SK-N-SH (cell line): Measurements from ENCODE around the gene CCDC15. TPM values are rescaled to one million over a fixed set of nuclear protein-coding genes. Genes with fewer than 3 reads are reported as not detected.

Experiments used
- CTCF ChIA-PET: fragments of 300-600, 350-600 bp; formaldehyde crosslinking; extraction: SDS; loops from one replicate; lab custom pipeline; 2021; lab: Yijun Ruan, JAX
- POLR2A ChIA-PET: fragments of 350-600 bp; sonication (Branson Sonifier 250); formaldehyde crosslinking; extraction: SDS; loops from one replicate; lab custom pipeline; 2020; ENCODE audit warnings: antibody characterized with exemption, inconsistent platforms; lab: Yijun Ruan, JAX
- DNase-seq: peaks from one replicate; pipeline ENCODE4 v3.0.0; 2012
- H2AFZ ChIP-seq: fragments of 200-600 bp; sonication (generic); 2 replicates; pipeline ENCODE4 v1.8.1; 2016; ENCODE audit warnings: antibody characterized with exemption, mild to moderate bottlenecking, low read depth
- H3F3A ChIP-seq: fragments of 200-600 bp; sonication (generic); replicated peaks from 2 replicates; pipeline ENCODE3; 2016; ENCODE audit warnings: antibody characterized with exemption, mild to moderate bottlenecking; ENCODE audit not compliant: insufficient read depth
- H3K27ac ChIP-seq, 2 experiments: fragments of 200-500 bp in 1 of 2; fragments of 200-600 bp in 1 of 2; sonication (Bioruptor generic) in 1 of 2; sonication (generic), shearing (Covaris generic) in 1 of 2; 2 replicates each; pipeline versions ENCODE4 v1.5.1 to v1.6.1; 2014 to 2016; ENCODE audit warnings: low read depth in 2 of 2, inconsistent platforms in 1 of 2, low read length in 1 of 2, mild to moderate bottlenecking in 1 of 2, mixed read lengths in 1 of 2
- H3K27me3 ChIP-seq: fragments of 200-600 bp; sonication (generic), shearing (Covaris generic); 2 replicates; pipeline ENCODE4 v1.6.1; 2016; ENCODE audit warnings: mixed run types; ENCODE audit not compliant: insufficient read depth
- H3K36me3 ChIP-seq, 2 experiments: fragments of 200-500 bp in 1 of 2; fragments of 200-600 bp in 1 of 2; sonication (Bioruptor generic) in 1 of 2; sonication (generic) in 1 of 2; replicated peaks in 1 of 2; 2 replicates each; pipeline versions ENCODE3 to v1.5.1; 2014 to 2016; ENCODE audit warnings: low read length in 1 of 2, mild to moderate bottlenecking in 1 of 2; ENCODE audit not compliant: insufficient read depth in 2 of 2, control insufficient read depth in 1 of 2
- H3K4me1 ChIP-seq, 2 experiments: fragments of 200-500 bp in 1 of 2; fragments of 200-600 bp in 1 of 2; sonication (Bioruptor generic) in 1 of 2; sonication (generic), shearing (Covaris generic) in 1 of 2; 2 replicates each; pipeline versions ENCODE4 v1.5.1 to v1.6.1; 2014 to 2016; ENCODE audit warnings: low read depth in 1 of 2, low read length in 1 of 2, mixed run types in 1 of 2; ENCODE audit not compliant: insufficient read depth in 2 of 2, control insufficient read depth in 1 of 2
- H3K4me2 ChIP-seq: fragments of 200-600 bp; sonication (generic), shearing (Covaris generic); 2 replicates; pipeline ENCODE4 v1.6.1; 2017; ENCODE audit warnings: mixed run types
- H3K4me3 ChIP-seq, 2 experiments: fragments of 200-500 bp in 1 of 2; fragments of 200-600 bp in 1 of 2; sonication (Bioruptor generic) in 1 of 2; sonication (generic), shearing (Covaris generic) in 1 of 2; 2 replicates each; pipeline versions ENCODE4 v1.5.1 to v1.8.1; 2014 to 2016; ENCODE audit warnings: low read depth in 2 of 2, inconsistent platforms in 1 of 2, low read length in 1 of 2, mild to moderate bottlenecking in 1 of 2, mixed read lengths in 1 of 2, moderate library complexity in 1 of 2
- H3K79me2 ChIP-seq: fragments of 200-600 bp; sonication (generic); 2 replicates; pipeline ENCODE4 v1.8.1; 2017; ENCODE audit warnings: mild to moderate bottlenecking; ENCODE audit not compliant: insufficient read depth
- H3K9ac ChIP-seq: fragments of 200-600 bp; sonication (generic); 2 replicates; pipeline ENCODE4 v1.6.1; 2017; ENCODE audit warnings: mixed run types
- H3K9me2 ChIP-seq: fragments of 200-600 bp; sonication (generic); 2 replicates; pipeline ENCODE4 v1.6.1; 2017; ENCODE audit warnings: mixed run types
- H3K9me3 ChIP-seq: fragments of 200-600 bp; sonication (generic); 2 replicates; pipeline ENCODE4 v1.6.1; 2017; ENCODE audit warnings: mixed run types, mild to moderate bottlenecking, moderate library complexity
- H4K20me1 ChIP-seq: fragments of 200-600 bp; sonication (generic); 2 replicates; pipeline ENCODE4 v1.6.1; 2017; ENCODE audit warnings: mild to moderate bottlenecking, mixed run types; ENCODE audit not compliant: insufficient read depth
- CHD2 ChIP-seq: fragments of 150-350 bp; IDR thresholded peaks from 2 replicates; pipeline ENCODE4 v1.6.1; 2018; ENCODE audit warnings: low read length; ENCODE audit not compliant: partially characterized antibody
- ELF1 ChIP-seq: IDR thresholded peaks from 2 replicates; pipeline ENCODE4 v1.4.0; 2012
- FOSL2 ChIP-seq: IDR thresholded peaks from 2 replicates; pipeline ENCODE4 v1.4.0; 2012; ENCODE audit warnings: low read depth, mild to moderate bottlenecking, moderate library complexity, borderline replicate concordance
- FOXM1 ChIP-seq: IDR thresholded peaks from 2 replicates; pipeline ENCODE4 v1.4.0; 2012; ENCODE audit warnings: low read depth, mild to moderate bottlenecking
- GATA2 ChIP-seq: sonication (generic); formaldehyde crosslinking; IDR thresholded peaks from 2 replicates; pipeline ENCODE4 v1.5.0; 2020; ENCODE audit warnings: mild to moderate bottlenecking, missing genetic modification reagents
- JUND ChIP-seq: IDR thresholded peaks from 2 replicates; pipeline ENCODE4 v1.4.0; 2012
- NFIC ChIP-seq: IDR thresholded peaks from 2 replicates; pipeline ENCODE4 v1.4.0; 2012; ENCODE audit warnings: borderline replicate concordance
- NRF1 ChIP-seq: IDR thresholded peaks from 2 replicates; pipeline ENCODE4 v1.6.1; 2012; ENCODE audit warnings: low read depth, mild to moderate bottlenecking, low read length
- POLR2AphosphoS5 ChIP-seq: IDR thresholded peaks from 2 replicates; pipeline ENCODE4 v1.6.1; 2012; ENCODE audit warnings: low read depth, low read length
- SIN3A ChIP-seq: IDR thresholded peaks from 2 replicates; pipeline ENCODE4 v1.6.1; 2012; ENCODE audit warnings: low read depth, mild to moderate bottlenecking, low read length, moderate library complexity, borderline replicate concordance
- TAF1 ChIP-seq: IDR thresholded peaks from 2 replicates; pipeline ENCODE4 v1.6.1; 2012; ENCODE audit warnings: low read depth, mild to moderate bottlenecking, low read length, moderate library complexity, borderline replicate concordance
- TCF12 ChIP-seq: IDR thresholded peaks from 2 replicates; pipeline ENCODE4 v1.4.0; 2012
- TEAD4 ChIP-seq: IDR thresholded peaks from 2 replicates; pipeline ENCODE4 v1.4.0; 2012; ENCODE audit warnings: mild to moderate bottlenecking, borderline replicate concordance; ENCODE audit not compliant: insufficient read depth
- YY1 ChIP-seq: IDR thresholded peaks from 2 replicates; pipeline ENCODE4 v1.4.0; 2012; ENCODE audit warnings: low read depth, mild to moderate bottlenecking
- WGBS: methylation state at CpG from one replicate; pipeline ENCODE4 v1.1.6; 2017; ENCODE audit warnings: low lambda C conversion rate; 5-methylcytosine and 5-hydroxymethylcytosine counted together
- polyA plus RNA-seq, 3 experiments: library from polyadenylated mRNA; depleted of rRNA; stranded (reverse); fragments of >200 nt; gene quantifications; 2 replicates each; pipeline ENCODE4 v1.2.3, GENCODE V29; 2012
- TF ChIP-seq, protein P1 (sequence below): IDR thresholded peaks from 2 replicates; pipeline ENCODE4 v1.4.0; 2012; ENCODE audit warnings: low read depth
- TF ChIP-seq, protein P2 (sequence below): IDR thresholded peaks from 2 replicates; pipeline ENCODE4 v1.4.0; 2012; ENCODE audit warnings: low read depth, borderline replicate concordance
- TF ChIP-seq, protein P3 (sequence below): fragments of 150-350 bp; IDR thresholded peaks from 2 replicates; pipeline ENCODE4 v1.6.1; 2017; ENCODE audit warnings: antibody characterized with exemption, low read length, low read depth, borderline replicate concordance
- TF ChIP-seq, protein P4 (sequence below): fragments of 200-600 bp; sonication (generic); IDR thresholded peaks from 2 replicates; pipeline ENCODE4 v1.6.1; 2017; ENCODE audit warnings: antibody characterized with exemption, mild to moderate bottlenecking, moderate library complexity
- TF ChIP-seq, protein P5 (sequence below): fragments of 150-350 bp; IDR thresholded peaks from 2 replicates; pipeline ENCODE4 v1.6.1; 2016; ENCODE audit warnings: mild to moderate bottlenecking, low read depth, low read length
- TF ChIP-seq, protein P6 (sequence below): IDR thresholded peaks from 2 replicates; pipeline ENCODE4 v1.6.1; 2012; ENCODE audit warnings: mild to moderate bottlenecking, low read depth, low read length, moderate library complexity

CCDC15 gene
- polyA plus RNA-seq, 1 of the 3 experiments (the other 2 are of a cell fraction), result 0.69 TPM

DNA sequence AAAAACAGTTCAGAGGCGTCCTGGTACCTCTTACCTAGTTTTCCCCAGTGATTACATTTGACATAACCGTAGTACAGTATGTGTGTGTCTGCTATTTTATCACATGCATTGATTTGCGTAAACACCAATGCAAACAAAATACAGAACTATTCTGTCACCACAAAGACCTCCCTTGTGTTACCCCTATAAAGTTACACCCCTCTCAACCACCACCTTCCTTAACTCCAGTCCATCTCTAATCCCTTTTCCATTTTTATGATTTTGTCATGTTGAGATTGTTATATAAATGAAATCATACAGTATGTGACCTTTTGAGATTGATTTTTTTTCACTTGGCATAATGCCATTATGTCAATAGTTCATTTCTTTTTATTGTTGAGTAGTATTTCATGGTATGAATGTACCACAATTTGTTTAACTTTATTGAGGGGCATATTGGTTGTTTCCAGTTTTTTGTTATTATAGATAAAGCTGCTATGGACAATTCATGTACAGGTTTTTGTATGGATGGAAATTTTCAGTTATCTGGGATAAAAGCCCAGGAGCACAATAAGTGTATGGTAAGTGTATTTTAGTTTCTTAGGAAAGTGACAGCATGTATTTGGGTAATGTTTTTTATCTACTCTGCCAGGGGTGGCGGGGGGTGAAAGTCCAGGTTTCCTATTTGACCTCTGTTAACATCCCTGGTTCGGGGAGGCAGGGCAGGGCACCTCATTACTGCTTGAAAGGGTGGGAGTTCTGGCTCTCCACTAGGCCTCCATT, 103.1 kb downstream of the CCDC15 start:
- Histone ChIP-seq H3K27ac (no peak overlapping the region), H2AFZ (no peak overlapping the region), H3K9me2 (no peaks in the 10 kb centered on the region), H3K36me3 (no peaks in the 10 kb centered on the region), H3K79me2 (no peaks in the 10 kb centered on the region), H3K27me3 (no peaks in the 10 kb centered on the region), H3K4me3 (no peak overlapping the region), H3F3A (no peaks in the 10 kb centered on the region), H4K20me1 (no peaks in the 10 kb centered on the region), H3K4me2 (no peak overlapping the region), H3K9me3 (no peaks in the 10 kb centered on the region), H3K4me1 (no peaks in the 10 kb centered on the region), H3K9ac (no peak overlapping the region)
- 90% methylated on average over 5 of the region's 5 CpGs for WGBS
- DNase-seq, result no peak
- TF ChIP-seq JUND, result no peak
- TF ChIP-seq FOSL2, result no peak
- no peak for TF ChIP-seq TAF1
- TF ChIP-seq ELF1, result no peak
- TF ChIP-seq, protein P1, sequence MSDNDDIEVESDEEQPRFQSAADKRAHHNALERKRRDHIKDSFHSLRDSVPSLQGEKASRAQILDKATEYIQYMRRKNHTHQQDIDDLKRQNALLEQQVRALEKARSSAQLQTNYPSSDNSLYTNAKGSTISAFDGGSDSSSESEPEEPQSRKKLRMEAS, result no peak
- TF ChIP-seq, protein P2, sequence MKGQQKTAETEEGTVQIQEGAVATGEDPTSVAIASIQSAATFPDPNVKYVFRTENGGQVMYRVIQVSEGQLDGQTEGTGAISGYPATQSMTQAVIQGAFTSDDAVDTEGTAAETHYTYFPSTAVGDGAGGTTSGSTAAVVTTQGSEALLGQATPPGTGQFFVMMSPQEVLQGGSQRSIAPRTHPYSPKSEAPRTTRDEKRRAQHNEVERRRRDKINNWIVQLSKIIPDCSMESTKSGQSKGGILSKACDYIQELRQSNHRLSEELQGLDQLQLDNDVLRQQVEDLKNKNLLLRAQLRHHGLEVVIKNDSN, result no peak
- TF ChIP-seq SIN3A, result no peak
- TF ChIP-seq TEAD4, result no peak
- TF ChIP-seq GATA2 (CRISPR knock-in tag), result no peak
- TF ChIP-seq NFIC, result no peak
- TF ChIP-seq, protein P3, sequence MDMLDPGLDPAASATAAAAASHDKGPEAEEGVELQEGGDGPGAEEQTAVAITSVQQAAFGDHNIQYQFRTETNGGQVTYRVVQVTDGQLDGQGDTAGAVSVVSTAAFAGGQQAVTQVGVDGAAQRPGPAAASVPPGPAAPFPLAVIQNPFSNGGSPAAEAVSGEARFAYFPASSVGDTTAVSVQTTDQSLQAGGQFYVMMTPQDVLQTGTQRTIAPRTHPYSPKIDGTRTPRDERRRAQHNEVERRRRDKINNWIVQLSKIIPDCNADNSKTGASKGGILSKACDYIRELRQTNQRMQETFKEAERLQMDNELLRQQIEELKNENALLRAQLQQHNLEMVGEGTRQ, result no peak
- no peak for TF ChIP-seq FOXM1
- no peak for TF ChIP-seq POLR2AphosphoS5
- TF ChIP-seq, protein P4, sequence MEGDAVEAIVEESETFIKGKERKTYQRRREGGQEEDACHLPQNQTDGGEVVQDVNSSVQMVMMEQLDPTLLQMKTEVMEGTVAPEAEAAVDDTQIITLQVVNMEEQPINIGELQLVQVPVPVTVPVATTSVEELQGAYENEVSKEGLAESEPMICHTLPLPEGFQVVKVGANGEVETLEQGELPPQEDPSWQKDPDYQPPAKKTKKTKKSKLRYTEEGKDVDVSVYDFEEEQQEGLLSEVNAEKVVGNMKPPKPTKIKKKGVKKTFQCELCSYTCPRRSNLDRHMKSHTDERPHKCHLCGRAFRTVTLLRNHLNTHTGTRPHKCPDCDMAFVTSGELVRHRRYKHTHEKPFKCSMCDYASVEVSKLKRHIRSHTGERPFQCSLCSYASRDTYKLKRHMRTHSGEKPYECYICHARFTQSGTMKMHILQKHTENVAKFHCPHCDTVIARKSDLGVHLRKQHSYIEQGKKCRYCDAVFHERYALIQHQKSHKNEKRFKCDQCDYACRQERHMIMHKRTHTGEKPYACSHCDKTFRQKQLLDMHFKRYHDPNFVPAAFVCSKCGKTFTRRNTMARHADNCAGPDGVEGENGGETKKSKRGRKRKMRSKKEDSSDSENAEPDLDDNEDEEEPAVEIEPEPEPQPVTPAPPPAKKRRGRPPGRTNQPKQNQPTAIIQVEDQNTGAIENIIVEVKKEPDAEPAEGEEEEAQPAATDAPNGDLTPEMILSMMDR, result no peak
- TF ChIP-seq CHD2, result no peak
- no peak for TF ChIP-seq YY1
- TF ChIP-seq, protein P5, sequence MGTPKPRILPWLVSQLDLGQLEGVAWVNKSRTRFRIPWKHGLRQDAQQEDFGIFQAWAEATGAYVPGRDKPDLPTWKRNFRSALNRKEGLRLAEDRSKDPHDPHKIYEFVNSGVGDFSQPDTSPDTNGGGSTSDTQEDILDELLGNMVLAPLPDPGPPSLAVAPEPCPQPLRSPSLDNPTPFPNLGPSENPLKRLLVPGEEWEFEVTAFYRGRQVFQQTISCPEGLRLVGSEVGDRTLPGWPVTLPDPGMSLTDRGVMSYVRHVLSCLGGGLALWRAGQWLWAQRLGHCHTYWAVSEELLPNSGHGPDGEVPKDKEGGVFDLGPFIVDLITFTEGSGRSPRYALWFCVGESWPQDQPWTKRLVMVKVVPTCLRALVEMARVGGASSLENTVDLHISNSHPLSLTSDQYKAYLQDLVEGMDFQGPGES, result no peak
- no peak for TF ChIP-seq NRF1
- TF ChIP-seq, protein P6, sequence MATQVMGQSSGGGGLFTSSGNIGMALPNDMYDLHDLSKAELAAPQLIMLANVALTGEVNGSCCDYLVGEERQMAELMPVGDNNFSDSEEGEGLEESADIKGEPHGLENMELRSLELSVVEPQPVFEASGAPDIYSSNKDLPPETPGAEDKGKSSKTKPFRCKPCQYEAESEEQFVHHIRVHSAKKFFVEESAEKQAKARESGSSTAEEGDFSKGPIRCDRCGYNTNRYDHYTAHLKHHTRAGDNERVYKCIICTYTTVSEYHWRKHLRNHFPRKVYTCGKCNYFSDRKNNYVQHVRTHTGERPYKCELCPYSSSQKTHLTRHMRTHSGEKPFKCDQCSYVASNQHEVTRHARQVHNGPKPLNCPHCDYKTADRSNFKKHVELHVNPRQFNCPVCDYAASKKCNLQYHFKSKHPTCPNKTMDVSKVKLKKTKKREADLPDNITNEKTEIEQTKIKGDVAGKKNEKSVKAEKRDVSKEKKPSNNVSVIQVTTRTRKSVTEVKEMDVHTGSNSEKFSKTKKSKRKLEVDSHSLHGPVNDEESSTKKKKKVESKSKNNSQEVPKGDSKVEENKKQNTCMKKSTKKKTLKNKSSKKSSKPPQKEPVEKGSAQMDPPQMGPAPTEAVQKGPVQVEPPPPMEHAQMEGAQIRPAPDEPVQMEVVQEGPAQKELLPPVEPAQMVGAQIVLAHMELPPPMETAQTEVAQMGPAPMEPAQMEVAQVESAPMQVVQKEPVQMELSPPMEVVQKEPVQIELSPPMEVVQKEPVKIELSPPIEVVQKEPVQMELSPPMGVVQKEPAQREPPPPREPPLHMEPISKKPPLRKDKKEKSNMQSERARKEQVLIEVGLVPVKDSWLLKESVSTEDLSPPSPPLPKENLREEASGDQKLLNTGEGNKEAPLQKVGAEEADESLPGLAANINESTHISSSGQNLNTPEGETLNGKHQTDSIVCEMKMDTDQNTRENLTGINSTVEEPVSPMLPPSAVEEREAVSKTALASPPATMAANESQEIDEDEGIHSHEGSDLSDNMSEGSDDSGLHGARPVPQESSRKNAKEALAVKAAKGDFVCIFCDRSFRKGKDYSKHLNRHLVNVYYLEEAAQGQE, result no peak
- TF ChIP-seq TCF12, result no peak
- CTCF ChIA-PET, result interaction anchor here (1.0 kb wide), 1 partner anchor 84 kb away, joined by 5 read pairs; no protein-coding TSS in a partner anchor
- POLR2A ChIA-PET, result no interaction called here
